Stomach (tissue), 9 donors: ENCODE results near the gene CITED4. TPM values are rescaled to one million over a fixed set of nuclear protein-coding genes. Genes with fewer than 3 reads are reported as not detected.

Experiments used
- DNase-seq, 2 donors: peaks; one replicate each; pipeline versions ENCODE4 v3.0.0 to v3.0.0-alpha.2; 2013 to 2019
- H3K27ac ChIP-seq, 5 donors: fragments of 200-600 bp in 4 of 5; sonication (generic) in 4 of 5; one replicate each; pipeline ENCODE4 v1.5.1; 2013 to 2019; ENCODE audit warnings: mild to moderate bottlenecking in 1 of 5, moderate library complexity in 1 of 5
- H3K27me3 ChIP-seq, 3 donors: fragments of 200-600 bp; sonication (generic); one replicate each; pipeline ENCODE4 v1.5.1; 2017 to 2019; ENCODE audit warnings: mixed run types in 1 of 3
- H3K36me3 ChIP-seq, 4 donors: fragments of 200-600 bp; sonication (generic); 1 replicate in 3 of 4; 2 replicates in 1 of 4; pipeline ENCODE4 v1.5.1; 2016 to 2019
- H3K4me1 ChIP-seq, 4 donors: fragments of 200-600 bp; sonication (generic); one replicate each; pipeline ENCODE4 v1.5.1; 2016 to 2019
- H3K4me3 ChIP-seq, 4 donors: fragments of 200-600 bp; sonication (generic) in 3 of 4; one replicate each; pipeline ENCODE4 v1.5.1; 2016 to 2019; ENCODE audit warnings: mild to moderate bottlenecking in 1 of 4
- H3K9me3 ChIP-seq, 4 donors: fragments of 200-600 bp; sonication (generic); one replicate each; pipeline ENCODE4 v1.5.1; 2016 to 2019
- CTCF ChIP-seq, 7 experiments: fragments of 450-650 bp in 4 of 7; fragments of 200-600 bp in 3 of 7; sonication (generic) in 3 of 7; IDR thresholded peaks; one replicate each; pipeline ENCODE4 v1.5.1; 2016 to 2019; ENCODE audit warnings: antibody characterized with exemption in 7 of 7, control low read depth in 2 of 7, mild to moderate bottlenecking in 1 of 7
- EP300 ChIP-seq: sonication (generic); formaldehyde crosslinking; IDR thresholded peaks from one replicate; pipeline ENCODE4 v1.6.1; 2017; ENCODE audit warnings: antibody characterized with exemption
- POLR2A ChIP-seq, 4 donors: fragments of 450-650 bp; IDR thresholded peaks; one replicate each; pipeline ENCODE4 v1.6.1; 2016; ENCODE audit warnings: antibody characterized with exemption in 4 of 4, control low read depth in 2 of 4, mild to moderate bottlenecking in 1 of 4, moderate library complexity in 1 of 4
- POLR2AphosphoS5 ChIP-seq, 3 donors: sonication (generic); formaldehyde crosslinking; IDR thresholded peaks; one replicate each; pipeline ENCODE4 v1.6.1; 2016; ENCODE audit warnings: antibody characterized with exemption in 3 of 3
- WGBS, 5 donors: extraction: QIAGEN DNeasy Blood & Tissue Kit in 3 of 5; methylation state at CpG; one replicate each; pipeline versions ENCODE4 v1.1.5 to v1.1.7; 2013 to 2018; 5-methylcytosine and 5-hydroxymethylcytosine counted together
- intact Hi-C: fragments of 100-400 bp; cut with DNase I; formaldehyde crosslinking; loops from one replicate; pipeline ENCODE4 v1.15.1; 2023; ENCODE audit warnings: low total_unique reads
- polyA plus RNA-seq, 3 donors: library from polyadenylated mRNA; stranded (reverse); fragments of 200-250 nt; gene quantifications; one replicate each; pipeline ENCODE4 v1.2.3, GENCODE V29; 2013
- total RNA-seq, 5 donors: library from RNA; depleted of rRNA; stranded (reverse); fragments of >200 nt; gene quantifications; one replicate each; pipeline versions ENCODE4 v1.1.0 to v1.2.3, GENCODE V29; 2014 to 2016
- donor health status: healthy with polysubstance abuse.
- donor health status: Bipolar disorder and iron deficiency.
- donor health status: healthy.

CITED4 gene
- total and polyA plus RNA-seq, 8 donors, result 2.6 to 152 (median 28.7) TPM

DNA sequence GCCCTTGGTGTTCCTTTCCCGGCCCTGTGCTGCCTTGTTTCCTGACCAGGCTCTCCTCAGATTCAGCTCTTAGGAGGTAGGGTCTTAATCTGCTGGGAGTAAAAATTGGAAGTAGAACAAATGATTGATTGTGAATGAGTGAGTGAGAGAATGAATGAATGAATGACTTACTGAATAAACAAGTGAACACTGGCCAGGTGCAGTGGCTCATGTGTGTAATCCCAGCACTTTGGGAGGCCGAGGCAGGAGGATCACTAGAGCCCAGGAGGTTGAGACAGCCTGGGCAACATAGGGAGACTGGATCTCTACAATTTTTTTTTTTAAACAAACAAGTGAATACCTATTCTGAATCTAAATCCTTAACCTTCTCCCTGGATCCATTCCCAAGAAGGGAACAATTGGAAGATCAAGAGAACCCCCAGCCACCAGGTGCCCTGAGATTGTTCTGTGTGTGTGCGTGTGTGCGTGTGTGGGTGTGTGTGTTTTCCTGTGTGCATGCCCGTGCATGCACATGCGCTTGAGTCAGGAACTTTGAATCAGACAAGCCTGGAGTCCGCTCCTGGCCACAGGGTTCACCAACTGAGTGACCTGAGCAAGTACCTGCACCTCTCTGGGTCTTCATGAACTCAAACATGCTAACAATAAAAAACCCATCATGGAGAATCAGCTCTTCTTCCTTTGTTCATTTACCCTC lies 24.3 kb upstream of the CITED4 start:
- Histone ChIP-seq H3K36me3 (no peaks in the 10 kb centered on the region), H3K27me3 (peaks cover 0 to 36% (median 20%) of the 10 kb centered on the region in 3 donors), H3K27ac (no peak overlapping the region), H3K9me3 (no peaks in the 10 kb centered on the region), H3K4me3 (no peak overlapping the region), H3K4me1 (peaks cover 8 to 9% (median 8%) of the 10 kb centered on the region in 4 donors)
- intact Hi-C loops, result no loop called here
- TF ChIP-seq POLR2A (IDR thresholded peaks at IDR 0.05), result no peak
- WGBS, 5 donors, result 71 to 84% (median 81%) methylated on average over 7 of the region's 7 CpGs
- DNase-seq, result no peak

- no peak overlapping the region for H3K27ac ChIP-seq
- peaks cover 0 to 42% (median 20%) of the 10 kb centered on the region in 3 donors for H3K27me3 ChIP-seq
- intact Hi-C loops, result no loop called here
- DNase-seq, result peak in 1 of 2 donors; percentile 46
- no peaks in the 10 kb centered on the region for H3K9me3 ChIP-seq
- peak overlapping the region; percentile 27 to 36 (median 34) for H3K4me3 ChIP-seq
- H3K4me1 ChIP-seq, result peaks cover 8 to 9% (median 8%) of the 10 kb centered on the region in 4 donors
- TF ChIP-seq CTCF (IDR thresholded peaks at IDR 0.05) (no peak), POLR2A (IDR thresholded peaks at IDR 0.05) (no peak), POLR2AphosphoS5 (IDR thresholded peaks at IDR 0.05) (no peak), EP300 (no peak)
- no peaks in the 10 kb centered on the region for H3K36me3 ChIP-seq
- 18 to 39% (median 25%) methylated on average over 32 to 73 of the region's 73 CpGs for WGBS, 5 donors
Observed at GRCh38 chr1:40884055-40884795, 22.1 kb upstream of the CITED4 start.

DNA sequence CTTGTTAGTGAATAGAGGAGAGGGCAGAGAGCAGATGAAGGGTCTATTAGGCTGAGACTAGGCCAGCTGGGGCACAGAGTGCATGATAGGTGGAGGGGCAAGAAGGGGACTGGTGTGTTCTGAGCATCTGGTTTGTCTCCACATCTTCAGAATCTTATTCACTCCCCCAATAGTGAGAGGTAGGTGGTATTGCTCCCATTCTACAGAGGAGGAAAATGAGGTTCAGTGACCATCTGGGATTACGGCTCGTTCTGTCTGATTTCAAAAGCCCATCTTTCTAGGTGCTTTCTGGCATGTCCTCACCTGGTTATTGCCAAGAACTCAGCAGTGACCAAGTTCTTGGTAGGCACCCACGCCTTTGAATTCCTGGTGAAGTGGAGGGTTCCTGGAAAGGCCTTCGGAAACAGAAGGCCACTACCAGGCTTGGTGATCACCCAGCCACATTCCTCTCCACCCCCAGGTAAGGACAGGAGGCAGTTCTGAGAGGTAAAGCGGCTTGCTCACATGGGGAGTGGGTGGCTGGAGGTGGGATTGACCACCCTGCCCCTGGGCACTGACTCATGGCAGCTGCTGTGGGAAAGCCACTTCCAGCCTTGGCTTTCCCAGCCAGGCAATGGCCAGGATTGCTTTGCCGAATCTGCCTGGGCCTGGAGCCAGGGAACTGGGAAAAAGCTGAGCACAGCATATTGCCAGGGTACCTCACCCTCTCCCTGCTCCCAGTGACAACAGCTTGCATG lies 18.8 kb upstream of the CITED4 start:
- H3K27ac ChIP-seq, result no peak overlapping the region
- peaks cover 0 to 10% (median 8%) of the 10 kb centered on the region in 4 donors for H3K9me3 ChIP-seq
- TF ChIP-seq EP300, result no peak
- no peak for TF ChIP-seq POLR2A (IDR thresholded peaks at IDR 0.05)
- TF ChIP-seq CTCF (IDR thresholded peaks at IDR 0.05), result no peak
- no peak for TF ChIP-seq POLR2AphosphoS5 (IDR thresholded peaks at IDR 0.05)
- intact Hi-C loops, result no loop called here
- no peak overlapping the region for H3K4me3 ChIP-seq
- H3K27me3 ChIP-seq, result peaks cover 0 to 42% (median 20%) of the 10 kb centered on the region in 3 donors
- DNase-seq, result no peak
- 75 to 89% (median 82%) methylated on average over 6 of the region's 6 CpGs for WGBS, 5 donors
- peaks cover 8 to 20% (median 14%) of the 10 kb centered on the region in 4 donors for H3K4me1 ChIP-seq
- no peaks in the 10 kb centered on the region for H3K36me3 ChIP-seq

GRCh38 chr1:40879482-40880175 lies 17.5 kb upstream of the CITED4 start:
- Histone ChIP-seq H3K27ac (no peak overlapping the region), H3K4me1 (peaks cover 8 to 19% (median 14%) of the 10 kb centered on the region in 4 donors), H3K27me3 (peaks cover 0 to 33% (median 17%) of the 10 kb centered on the region in 3 donors), H3K36me3 (no peaks in the 10 kb centered on the region), H3K4me3 (no peak overlapping the region), H3K9me3 (peaks cover 0 to 12% (median 10%) of the 10 kb centered on the region in 4 donors)
- 86 to 93% (median 89%) methylated on average over 11 of the region's 11 CpGs for WGBS, 5 donors
- TF ChIP-seq POLR2A (IDR thresholded peaks at IDR 0.05), result no peak
- TF ChIP-seq POLR2AphosphoS5 (IDR thresholded peaks at IDR 0.05), result no peak
- TF ChIP-seq EP300, result no peak
- TF ChIP-seq CTCF (IDR thresholded peaks at IDR 0.05), result no peak
- intact Hi-C loops, result no loop called here
- no peak for DNase-seq
